Activated CD4-positive, alpha-beta T cell treated with anti-CD3 and anti-CD28 coated beads for 1 hour (primary cell): ENCODE measurements around the gene CTNNA3.

Source experiments
- DNase-seq: peaks from one replicate; pipeline ENCODE4 v3.0.0-alpha.2; 2020

CTNNA3 gene

GRCh38 chr10:66717231-66717981, 978.6 kb downstream of the CTNNA3 start:
- no peak for DNase-seq

- DNase-seq, result no peak
These were observed 981.3 kb downstream of the CTNNA3 start for GRCh38 chr10:66714741-66715140.

DNA sequence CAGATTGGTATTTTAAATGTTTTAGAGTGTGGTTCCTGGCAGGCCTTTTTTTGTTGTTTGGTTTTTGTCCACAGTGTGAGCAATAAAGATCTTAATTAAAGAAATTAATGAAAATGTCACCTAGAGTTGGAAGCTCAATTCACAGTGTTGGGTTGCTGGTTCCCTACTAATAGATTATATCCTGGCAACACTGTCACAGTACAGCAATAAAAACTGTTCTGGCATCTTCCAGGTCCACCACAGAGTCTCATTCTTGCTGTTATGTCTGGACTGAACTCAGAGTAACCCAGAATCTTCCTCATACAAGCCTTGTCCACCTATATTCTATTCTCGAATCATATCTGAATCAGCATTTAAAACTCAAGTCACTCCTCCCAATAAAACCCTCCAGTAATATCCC, 982.6 kb downstream of the CTNNA3 start:
- no peak for DNase-seq

- DNase-seq, result no peak
These were observed 997.9 kb downstream of the CTNNA3 start for GRCh38 chr10:66698069-66698468.

DNA sequence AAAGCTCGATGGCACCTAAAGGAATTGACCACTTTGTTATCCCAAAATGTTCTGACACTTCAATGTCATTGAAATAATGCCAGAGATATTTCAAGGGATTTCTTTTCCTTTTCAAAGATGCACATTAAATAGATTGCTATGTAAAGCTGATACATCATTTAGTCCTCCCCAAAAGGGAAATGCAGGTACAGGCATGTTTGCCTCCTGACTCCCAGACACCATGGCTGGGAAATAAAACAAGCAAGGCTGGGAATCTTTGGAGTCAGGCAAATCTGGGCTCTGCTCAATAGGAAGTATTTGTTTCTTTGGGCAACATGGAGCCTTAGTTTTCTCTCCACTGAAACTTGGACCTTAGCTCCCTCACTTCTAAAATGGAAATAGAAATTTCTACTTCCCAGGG, 1000.9 kb downstream of the CTNNA3 start:
- DNase-seq, result no peak

- DNase-seq, result no peak
These were observed 1011.4 kb downstream of the CTNNA3 start for GRCh38 chr10:66684581-66684980.

- no peak for DNase-seq
These were observed 1015.1 kb downstream of the CTNNA3 start for GRCh38 chr10:66680886-66681285.

DNA sequence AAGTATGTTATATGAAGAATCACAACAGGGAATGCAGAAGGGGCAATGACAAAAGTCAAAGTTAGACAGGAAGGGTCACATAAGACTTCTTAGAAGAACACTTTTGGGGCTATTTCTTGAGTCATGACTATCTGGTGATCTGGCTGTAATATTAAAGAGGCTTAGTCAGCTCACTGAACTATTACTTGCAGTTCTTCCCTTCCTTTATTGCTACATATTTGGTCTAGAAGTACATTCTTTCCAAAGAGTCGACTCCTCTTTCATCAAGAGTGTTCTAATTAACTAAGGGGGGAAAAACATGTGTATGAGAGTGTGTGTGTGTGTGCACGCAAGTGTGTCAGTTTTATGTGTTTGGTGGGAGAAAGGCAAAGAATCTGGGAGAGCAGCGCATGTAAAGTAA, 1017.5 kb downstream of the CTNNA3 start:
- DNase-seq, result no peak

DNA sequence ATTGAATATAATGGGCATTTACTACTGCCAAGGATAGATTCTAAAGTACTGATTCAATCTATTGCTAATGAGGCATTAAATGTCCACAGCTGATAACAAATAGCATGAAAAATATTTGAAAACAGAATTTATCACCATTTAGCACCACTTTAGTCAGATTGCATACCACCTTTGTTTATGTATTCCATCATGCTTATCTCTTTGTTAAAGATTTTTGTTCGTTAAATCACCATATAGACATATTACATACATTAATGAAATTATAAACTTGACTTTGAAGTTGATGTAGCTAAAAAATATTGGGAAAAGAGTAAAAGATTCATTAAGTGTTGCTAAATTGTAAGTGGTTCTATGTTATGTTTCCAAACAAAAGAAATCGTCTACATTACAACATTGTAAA, 1022.9 kb downstream of the CTNNA3 start:
- DNase-seq, result no peak

GRCh38 chr10:66671562-66671961, 1024.4 kb downstream of the CTNNA3 start:
- no peak for DNase-seq

- DNase-seq, result no peak
These were observed 1024.9 kb downstream of the CTNNA3 start for GRCh38 chr10:66671064-66671463.

DNA sequence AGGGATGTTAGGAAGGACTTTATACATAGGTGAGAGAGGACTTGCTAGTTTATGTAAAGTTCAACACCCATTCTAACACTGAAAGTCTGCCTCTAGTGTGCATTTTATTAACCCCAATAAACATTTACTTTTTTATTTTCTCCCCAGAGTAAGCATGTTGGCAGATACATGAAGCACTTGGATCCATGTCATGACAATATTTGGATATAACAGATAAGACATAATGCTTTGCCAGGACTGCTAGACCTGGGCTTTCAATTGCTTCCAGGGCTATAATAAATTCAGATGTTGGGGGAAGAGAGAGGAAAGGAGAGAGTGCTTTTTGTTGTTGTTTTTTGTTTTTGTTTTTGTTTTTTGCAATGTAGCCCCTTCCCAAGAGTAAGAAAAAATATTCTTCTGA, 1039.5 kb downstream of the CTNNA3 start:
- no peak for DNase-seq

- no peak for DNase-seq
These were observed 1041.1 kb downstream of the CTNNA3 start for GRCh38 chr10:66654861-66655260.

DNA sequence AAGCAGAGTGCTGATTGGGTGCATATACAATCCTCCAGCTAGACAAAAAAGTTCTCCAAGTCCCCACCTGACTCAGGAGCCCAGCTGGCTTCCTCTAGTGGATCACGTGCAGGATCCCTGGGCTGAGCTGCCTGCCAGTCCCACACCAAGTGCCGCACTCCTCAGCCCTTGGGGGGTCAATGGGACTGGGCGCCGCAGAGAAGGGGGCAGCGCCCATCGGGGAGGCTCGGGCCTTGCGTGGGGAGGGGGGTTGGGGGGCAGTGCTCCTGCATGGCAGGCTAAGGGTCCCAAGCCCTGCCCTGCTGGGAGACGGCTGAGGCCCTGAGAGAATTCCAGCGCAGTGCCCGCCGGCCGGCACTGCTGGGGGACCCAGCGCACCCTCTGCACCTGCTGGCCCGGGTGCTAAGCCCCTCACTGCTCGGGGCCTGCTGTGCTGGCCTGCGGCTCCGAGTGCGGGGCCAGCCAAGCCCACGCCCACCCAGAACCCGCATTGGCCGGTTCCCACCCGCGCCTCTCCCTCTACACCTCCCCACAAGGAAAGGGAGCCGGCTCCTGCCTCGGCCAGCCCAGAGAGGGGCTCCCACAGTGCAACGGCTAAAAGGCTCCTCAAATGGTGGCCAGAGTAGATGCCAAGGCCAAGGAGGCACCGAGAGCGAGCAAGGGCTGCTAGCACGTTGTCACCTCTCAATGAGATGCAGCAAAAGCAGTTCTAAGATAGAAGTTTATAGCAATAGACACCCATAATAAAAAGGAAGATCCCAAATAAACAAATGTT, 1044.5 kb downstream of the CTNNA3 start:
- DNase-seq, result no peak

DNA sequence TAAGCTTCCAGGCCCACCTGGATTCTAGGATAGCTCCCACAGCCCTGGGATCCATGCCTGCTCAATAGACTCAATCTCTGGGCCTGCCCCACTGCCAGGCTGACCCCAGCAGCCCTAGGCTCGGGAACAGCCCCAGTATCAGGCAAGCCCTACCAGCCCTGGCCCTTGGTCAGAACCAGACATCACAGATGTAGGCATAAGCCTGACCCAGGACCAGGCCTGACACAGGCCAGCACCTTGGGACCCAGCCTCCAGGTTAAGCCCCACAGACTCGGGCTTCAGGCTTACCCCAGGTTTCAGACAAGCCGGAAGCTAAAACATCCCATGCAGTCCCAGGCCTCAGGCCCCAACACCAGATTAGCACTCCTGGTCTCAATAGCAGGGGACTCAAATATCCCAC, 1046.4 kb downstream of the CTNNA3 start:
- no peak for DNase-seq

GRCh38 chr10:66642217-66642616, 1053.8 kb downstream of the CTNNA3 start:
- no peak for DNase-seq

GRCh38 chr10:66639371-66639770, 1056.6 kb downstream of the CTNNA3 start:
- DNase-seq, result no peak

- no peak for DNase-seq
These were observed 1058.5 kb downstream of the CTNNA3 start for GRCh38 chr10:66637273-66638036.

DNA sequence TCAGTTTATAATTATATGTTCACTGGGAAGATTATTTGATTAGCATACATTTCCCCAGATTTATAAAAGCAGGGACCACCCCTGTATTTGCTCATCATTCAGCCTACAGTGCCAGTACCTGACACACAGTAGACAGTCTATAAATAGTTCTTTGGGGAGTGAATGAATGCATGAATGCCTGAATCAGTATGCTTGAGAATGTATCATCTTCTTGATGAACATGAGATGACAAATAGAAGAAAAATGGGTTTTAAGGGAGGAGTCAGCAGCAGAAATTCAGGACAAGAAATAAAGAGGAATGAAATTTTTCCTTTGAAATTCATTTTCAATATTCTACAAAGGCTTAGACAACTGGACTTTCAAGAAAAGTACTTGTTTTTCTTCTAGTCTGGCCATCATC, 1066.0 kb downstream of the CTNNA3 start:
- no peak for DNase-seq

GRCh38 chr10:66627156-66627555, 1068.8 kb downstream of the CTNNA3 start:
- DNase-seq, result no peak

DNA sequence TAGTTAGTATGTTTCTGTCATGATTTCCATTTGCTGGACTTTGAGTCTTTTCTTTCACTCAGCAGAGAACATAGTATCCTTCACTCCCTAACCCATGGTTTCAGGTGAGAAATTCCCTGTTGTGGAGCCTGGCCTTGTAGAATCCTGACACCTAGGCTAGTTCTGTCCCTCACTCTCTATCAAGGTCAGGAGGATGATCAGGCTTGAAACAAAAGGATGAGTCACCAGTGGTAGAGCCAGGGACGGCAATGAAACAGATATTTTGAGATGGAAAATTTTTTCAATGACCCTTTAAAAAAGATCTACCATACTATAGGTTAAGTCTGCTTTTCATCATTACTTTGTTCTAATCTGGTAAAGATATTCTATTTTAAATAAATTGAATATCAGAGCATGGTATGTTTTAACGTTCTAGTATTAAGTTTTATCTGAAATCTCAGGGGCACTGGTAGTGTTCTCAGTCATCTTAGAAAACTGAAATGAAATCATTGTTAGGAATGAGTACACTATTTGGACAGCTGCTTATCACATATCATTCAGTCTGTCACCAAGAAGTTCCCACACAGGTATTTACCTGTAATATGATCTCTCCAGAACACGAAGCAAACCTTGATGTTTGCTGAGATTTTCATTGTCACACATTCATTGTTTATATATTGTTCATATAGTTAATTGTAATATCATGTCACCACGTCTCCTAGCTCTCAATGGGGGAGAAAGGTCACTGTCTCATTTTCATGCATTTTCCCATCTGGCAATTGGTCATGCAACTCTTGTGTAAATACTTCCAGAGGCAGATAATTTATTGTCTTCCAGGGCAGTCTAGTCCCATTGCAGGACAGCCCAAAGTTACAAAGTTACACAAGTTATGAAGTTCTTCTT, 1070.0 kb downstream of the CTNNA3 start:
- no peak for DNase-seq

DNA sequence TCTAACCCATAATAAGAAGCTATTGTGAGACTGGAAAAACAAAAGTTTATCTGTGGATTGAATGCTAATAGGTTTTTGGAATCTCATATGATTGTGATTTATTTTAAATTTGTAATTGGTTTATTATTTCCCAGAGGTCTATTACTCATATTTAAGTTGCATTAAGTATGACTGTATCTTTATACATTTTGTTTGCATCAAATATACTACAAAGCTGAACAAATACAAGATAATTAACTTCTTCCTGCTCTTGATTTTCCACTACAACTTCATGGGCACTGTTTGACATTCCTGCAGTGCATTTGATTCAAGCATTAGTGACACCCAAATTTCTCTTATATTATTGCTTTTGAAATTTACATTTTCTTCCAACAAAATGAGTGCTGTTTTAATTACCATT, 1073.9 kb downstream of the CTNNA3 start:
- DNase-seq, result no peak

- no peak for DNase-seq
These were observed 1091.8 kb downstream of the CTNNA3 start for GRCh38 chr10:66604195-66604594.
